Lower leg skin (tissue), 3 donors: ENCODE measurements around the gene ARHGAP15.

Source experiments
- POLR2A ChIP-seq, 2 donors: fragments of 450-650 bp; IDR thresholded peaks; one replicate each; pipeline ENCODE4 v1.6.1; 2016 to 2017; ENCODE audit warnings: antibody characterized with exemption in 2 of 2, mild to moderate bottlenecking in 1 of 2, moderate library complexity in 1 of 2
- TF ChIP-seq, protein P1 (sequence below), 3 donors: fragments of 450-650 bp; IDR thresholded peaks; one replicate each; pipeline ENCODE4 v1.5.1; 2016; ENCODE audit warnings: antibody characterized with exemption in 3 of 3, mild to moderate bottlenecking in 3 of 3, moderate library complexity in 2 of 3

DNA sequence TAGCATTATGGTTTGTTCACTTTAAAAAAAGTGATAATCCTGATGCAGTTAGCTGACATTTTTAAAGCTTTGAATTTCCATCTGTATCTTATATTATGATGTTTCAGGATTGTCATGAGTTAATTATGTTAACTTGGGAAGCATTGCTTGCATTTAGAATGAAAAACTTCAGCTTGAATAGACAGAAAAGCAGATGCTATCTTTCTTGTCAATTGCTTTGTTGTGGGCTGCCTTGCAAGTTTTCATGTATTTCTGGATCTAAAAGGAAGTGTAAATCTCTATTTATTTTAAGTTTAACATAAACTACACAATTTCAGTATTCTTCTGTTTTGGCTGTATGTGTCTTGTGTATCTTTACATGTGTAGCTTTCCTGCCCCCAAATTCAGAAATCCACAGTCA, 479.5 kb downstream of the ARHGAP15 start:
- TF ChIP-seq, protein P1, sequence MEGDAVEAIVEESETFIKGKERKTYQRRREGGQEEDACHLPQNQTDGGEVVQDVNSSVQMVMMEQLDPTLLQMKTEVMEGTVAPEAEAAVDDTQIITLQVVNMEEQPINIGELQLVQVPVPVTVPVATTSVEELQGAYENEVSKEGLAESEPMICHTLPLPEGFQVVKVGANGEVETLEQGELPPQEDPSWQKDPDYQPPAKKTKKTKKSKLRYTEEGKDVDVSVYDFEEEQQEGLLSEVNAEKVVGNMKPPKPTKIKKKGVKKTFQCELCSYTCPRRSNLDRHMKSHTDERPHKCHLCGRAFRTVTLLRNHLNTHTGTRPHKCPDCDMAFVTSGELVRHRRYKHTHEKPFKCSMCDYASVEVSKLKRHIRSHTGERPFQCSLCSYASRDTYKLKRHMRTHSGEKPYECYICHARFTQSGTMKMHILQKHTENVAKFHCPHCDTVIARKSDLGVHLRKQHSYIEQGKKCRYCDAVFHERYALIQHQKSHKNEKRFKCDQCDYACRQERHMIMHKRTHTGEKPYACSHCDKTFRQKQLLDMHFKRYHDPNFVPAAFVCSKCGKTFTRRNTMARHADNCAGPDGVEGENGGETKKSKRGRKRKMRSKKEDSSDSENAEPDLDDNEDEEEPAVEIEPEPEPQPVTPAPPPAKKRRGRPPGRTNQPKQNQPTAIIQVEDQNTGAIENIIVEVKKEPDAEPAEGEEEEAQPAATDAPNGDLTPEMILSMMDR (IDR thresholded peaks at IDR 0.05), result no peak
- no peak for TF ChIP-seq POLR2A (IDR thresholded peaks at IDR 0.05)
